Liver (tissue), 9 donors: ENCODE data around the gene TEX53. TPM values are rescaled to one million over a fixed set of nuclear protein-coding genes. Genes with fewer than 3 reads are reported as not detected.

Experiments
- DNase-seq: peaks from one replicate; pipeline ENCODE4 v3.0.0-alpha.2; 2017; ENCODE audit warnings: low spot score
- H3K27ac ChIP-seq, 2 donors: one replicate each; pipeline ENCODE4 v1.7.0; 2013; ENCODE audit warnings: inconsistent platforms in 2 of 2, low read length in 2 of 2, control low read depth in 1 of 2, low read depth in 1 of 2, mild to moderate bottlenecking in 1 of 2
- H3K27me3 ChIP-seq, 4 donors: one replicate each; pipeline versions ENCODE4 v1.6.1 to v1.7.0; 2013; ENCODE audit warnings: low read length in 3 of 4, inconsistent platforms in 1 of 4, mild to moderate bottlenecking in 1 of 4, moderate library complexity in 1 of 4; ENCODE audit not compliant: control insufficient read depth in 4 of 4, insufficient read depth in 4 of 4
- H3K36me3 ChIP-seq, 4 donors: one replicate each; pipeline versions ENCODE4 v1.6.1 to v1.7.0; 2013; ENCODE audit warnings: low read length in 3 of 4, mild to moderate bottlenecking in 3 of 4, low read depth in 1 of 4, moderate library complexity in 1 of 4; ENCODE audit not compliant: control insufficient read depth in 4 of 4, insufficient read depth in 3 of 4
- H3K4me1 ChIP-seq, 4 donors: one replicate each; pipeline versions ENCODE4 v1.6.1 to v1.7.0; 2013; ENCODE audit warnings: low read length in 3 of 4, mild to moderate bottlenecking in 3 of 4, moderate library complexity in 1 of 4; ENCODE audit not compliant: control insufficient read depth in 4 of 4, insufficient read depth in 4 of 4
- H3K4me3 ChIP-seq, 3 donors: one replicate each; pipeline versions ENCODE4 v1.6.1 to v1.7.0; 2013; ENCODE audit warnings: low read length in 3 of 3, control low read depth in 1 of 3, low read depth in 1 of 3, mild to moderate bottlenecking in 1 of 3
- H3K9ac ChIP-seq, 2 donors: one replicate each; pipeline ENCODE4 v1.7.0; 2013; ENCODE audit warnings: low read length in 2 of 2, mild to moderate bottlenecking in 2 of 2, moderate library complexity in 2 of 2, control low read depth in 1 of 2, low read depth in 1 of 2
- H3K9me3 ChIP-seq, 4 donors: one replicate each; pipeline versions ENCODE4 v1.6.1 to v1.7.0; 2013; ENCODE audit warnings: low read length in 3 of 4; ENCODE audit not compliant: control insufficient read depth in 4 of 4
- EGR1 ChIP-seq, 2 donors: IDR thresholded peaks; 2 replicates each; pipeline ENCODE4 v1.6.1; 2016 to 2018; ENCODE audit warnings: antibody characterized with exemption in 2 of 2, low read depth in 2 of 2
- HNF4A ChIP-seq, 2 donors: conservative IDR thresholded peaks; 2 replicates each; pipeline ENCODE4 v1.6.1; 2016; ENCODE audit warnings: antibody characterized with exemption in 2 of 2, mild to moderate bottlenecking in 2 of 2
- JUND ChIP-seq, 2 donors: IDR thresholded peaks; 2 replicates each; pipeline ENCODE4 v1.6.1; 2016; ENCODE audit warnings: antibody characterized with exemption in 2 of 2
- NR2F2 ChIP-seq: IDR thresholded peaks from 2 replicates; pipeline ENCODE4 v1.6.1; 2016; ENCODE audit warnings: antibody characterized with exemption
- RAD21 ChIP-seq, 2 donors: IDR thresholded peaks; 2 replicates each; pipeline ENCODE4 v1.6.1; 2016; ENCODE audit warnings: antibody characterized with exemption in 2 of 2, mild to moderate bottlenecking in 2 of 2
- SP1 ChIP-seq: IDR thresholded peaks from 2 replicates; pipeline ENCODE4 v1.6.1; 2018; ENCODE audit warnings: antibody characterized with exemption, mild to moderate bottlenecking
- TAF1 ChIP-seq: conservative IDR thresholded peaks from 2 replicates; pipeline ENCODE4 v1.6.1; 2016; ENCODE audit warnings: antibody characterized with exemption, mild to moderate bottlenecking
- WGBS: extraction: QIAGEN DNeasy Blood & Tissue Kit; methylation state at CpG from one replicate; pipeline ENCODE4 v1.1.7; 2013; 5-methylcytosine and 5-hydroxymethylcytosine counted together
- polyA plus RNA-seq, 2 donors: library from polyadenylated mRNA; stranded (reverse) in 1 of 2; unstranded in 1 of 2; fragments of 200-250 nt in 1 of 2; fragments of >200 nt in 1 of 2; fragmentation: Nextera tagmentation in 1 of 2; extraction: Ambion mirVana in 1 of 2; gene quantifications; one replicate each; pipeline versions ENCODE4 v1.2.1 to v1.2.3, GENCODE V29; 2013 to 2015
- total RNA-seq, 2 donors: library from RNA; depleted of rRNA; stranded (reverse); fragments of >200 nt; gene quantifications; one replicate each; pipeline ENCODE4 v1.2.3, GENCODE V29; 2014
- TF ChIP-seq, protein P1 (sequence below): IDR thresholded peaks from 2 replicates; pipeline ENCODE4 v1.6.1; 2016; ENCODE audit warnings: antibody characterized with exemption
- TF ChIP-seq, protein P2 (sequence below): IDR thresholded peaks from 2 replicates; pipeline ENCODE4 v1.6.1; 2016; ENCODE audit warnings: antibody characterized with exemption, mild to moderate bottlenecking
- TF ChIP-seq, protein P3 (sequence below): IDR thresholded peaks from 2 replicates; pipeline ENCODE4 v1.6.1; 2016; ENCODE audit warnings: antibody characterized with exemption
- TF ChIP-seq, protein P4 (sequence below): fragments of 150-350 bp; IDR thresholded peaks from 2 replicates; pipeline ENCODE4 v1.5.1; 2017; ENCODE audit warnings: improper control_type of control experiment, low read depth, low read length; ENCODE audit not compliant: missing input control
- TF ChIP-seq, protein P5 (sequence below): IDR thresholded peaks from 2 replicates; pipeline ENCODE4 v1.6.1; 2016; ENCODE audit warnings: antibody characterized with exemption
- donor health status: healthy.
- donor health status: healthy.
- donor health status: healthy.
- donor health status: healthy.
- donor health status: healthy.

Gene TEX53
- total and polyA plus RNA-seq, 4 donors: not detected

DNA sequence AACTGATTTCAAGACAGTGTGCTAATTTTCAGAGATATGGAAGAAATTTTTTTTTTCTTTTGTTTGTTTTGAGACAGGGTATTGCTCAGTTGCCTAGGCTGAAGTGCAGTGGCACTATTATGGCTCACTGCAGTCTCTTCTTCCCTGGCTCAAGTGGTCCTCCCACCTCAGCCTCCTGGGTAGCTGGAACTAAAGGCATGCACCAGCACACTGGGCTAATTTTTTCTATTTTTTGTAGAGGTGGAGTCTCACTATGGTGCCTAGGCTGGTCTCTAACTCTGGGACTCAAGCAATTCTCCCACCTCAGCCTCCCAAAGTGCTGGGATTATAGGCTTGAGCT lies 34.3 kb upstream of the TEX53 start:
- no peak overlapping the region for H3K4me3 ChIP-seq
- H3K4me1 ChIP-seq: no peaks in the 10 kb centered on the region
- TF ChIP-seq TAF1 (no peak), EGR1 (IDR thresholded peaks at IDR 0.05; ENCODE audit: low read depth in 2 of 2) (no peak), JUND (IDR thresholded peaks at IDR 0.05) (no peak), RAD21 (IDR thresholded peaks at IDR 0.05) (no peak)
- TF ChIP-seq, protein P1, sequence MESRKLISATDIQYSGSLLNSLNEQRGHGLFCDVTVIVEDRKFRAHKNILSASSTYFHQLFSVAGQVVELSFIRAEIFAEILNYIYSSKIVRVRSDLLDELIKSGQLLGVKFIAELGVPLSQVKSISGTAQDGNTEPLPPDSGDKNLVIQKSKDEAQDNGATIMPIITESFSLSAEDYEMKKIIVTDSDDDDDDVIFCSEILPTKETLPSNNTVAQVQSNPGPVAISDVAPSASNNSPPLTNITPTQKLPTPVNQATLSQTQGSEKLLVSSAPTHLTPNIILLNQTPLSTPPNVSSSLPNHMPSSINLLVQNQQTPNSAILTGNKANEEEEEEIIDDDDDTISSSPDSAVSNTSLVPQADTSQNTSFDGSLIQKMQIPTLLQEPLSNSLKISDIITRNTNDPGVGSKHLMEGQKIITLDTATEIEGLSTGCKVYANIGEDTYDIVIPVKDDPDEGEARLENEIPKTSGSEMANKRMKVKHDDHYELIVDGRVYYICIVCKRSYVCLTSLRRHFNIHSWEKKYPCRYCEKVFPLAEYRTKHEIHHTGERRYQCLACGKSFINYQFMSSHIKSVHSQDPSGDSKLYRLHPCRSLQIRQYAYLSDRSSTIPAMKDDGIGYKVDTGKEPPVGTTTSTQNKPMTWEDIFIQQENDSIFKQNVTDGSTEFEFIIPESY: no peak
- TF ChIP-seq, protein P2, sequence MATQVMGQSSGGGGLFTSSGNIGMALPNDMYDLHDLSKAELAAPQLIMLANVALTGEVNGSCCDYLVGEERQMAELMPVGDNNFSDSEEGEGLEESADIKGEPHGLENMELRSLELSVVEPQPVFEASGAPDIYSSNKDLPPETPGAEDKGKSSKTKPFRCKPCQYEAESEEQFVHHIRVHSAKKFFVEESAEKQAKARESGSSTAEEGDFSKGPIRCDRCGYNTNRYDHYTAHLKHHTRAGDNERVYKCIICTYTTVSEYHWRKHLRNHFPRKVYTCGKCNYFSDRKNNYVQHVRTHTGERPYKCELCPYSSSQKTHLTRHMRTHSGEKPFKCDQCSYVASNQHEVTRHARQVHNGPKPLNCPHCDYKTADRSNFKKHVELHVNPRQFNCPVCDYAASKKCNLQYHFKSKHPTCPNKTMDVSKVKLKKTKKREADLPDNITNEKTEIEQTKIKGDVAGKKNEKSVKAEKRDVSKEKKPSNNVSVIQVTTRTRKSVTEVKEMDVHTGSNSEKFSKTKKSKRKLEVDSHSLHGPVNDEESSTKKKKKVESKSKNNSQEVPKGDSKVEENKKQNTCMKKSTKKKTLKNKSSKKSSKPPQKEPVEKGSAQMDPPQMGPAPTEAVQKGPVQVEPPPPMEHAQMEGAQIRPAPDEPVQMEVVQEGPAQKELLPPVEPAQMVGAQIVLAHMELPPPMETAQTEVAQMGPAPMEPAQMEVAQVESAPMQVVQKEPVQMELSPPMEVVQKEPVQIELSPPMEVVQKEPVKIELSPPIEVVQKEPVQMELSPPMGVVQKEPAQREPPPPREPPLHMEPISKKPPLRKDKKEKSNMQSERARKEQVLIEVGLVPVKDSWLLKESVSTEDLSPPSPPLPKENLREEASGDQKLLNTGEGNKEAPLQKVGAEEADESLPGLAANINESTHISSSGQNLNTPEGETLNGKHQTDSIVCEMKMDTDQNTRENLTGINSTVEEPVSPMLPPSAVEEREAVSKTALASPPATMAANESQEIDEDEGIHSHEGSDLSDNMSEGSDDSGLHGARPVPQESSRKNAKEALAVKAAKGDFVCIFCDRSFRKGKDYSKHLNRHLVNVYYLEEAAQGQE: no peak
- TF ChIP-seq, protein P3, sequence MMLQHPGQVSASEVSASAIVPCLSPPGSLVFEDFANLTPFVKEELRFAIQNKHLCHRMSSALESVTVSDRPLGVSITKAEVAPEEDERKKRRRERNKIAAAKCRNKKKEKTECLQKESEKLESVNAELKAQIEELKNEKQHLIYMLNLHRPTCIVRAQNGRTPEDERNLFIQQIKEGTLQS: no peak
- H3K27me3 ChIP-seq: no peaks in the 10 kb centered on the region
- H3K9me3 ChIP-seq: no peaks in the 10 kb centered on the region
- H3K9ac ChIP-seq: no peak overlapping the region
- no peak for DNase-seq
- no peaks in the 10 kb centered on the region for H3K36me3 ChIP-seq
- H3K27ac ChIP-seq: no peak overlapping the region

DNA sequence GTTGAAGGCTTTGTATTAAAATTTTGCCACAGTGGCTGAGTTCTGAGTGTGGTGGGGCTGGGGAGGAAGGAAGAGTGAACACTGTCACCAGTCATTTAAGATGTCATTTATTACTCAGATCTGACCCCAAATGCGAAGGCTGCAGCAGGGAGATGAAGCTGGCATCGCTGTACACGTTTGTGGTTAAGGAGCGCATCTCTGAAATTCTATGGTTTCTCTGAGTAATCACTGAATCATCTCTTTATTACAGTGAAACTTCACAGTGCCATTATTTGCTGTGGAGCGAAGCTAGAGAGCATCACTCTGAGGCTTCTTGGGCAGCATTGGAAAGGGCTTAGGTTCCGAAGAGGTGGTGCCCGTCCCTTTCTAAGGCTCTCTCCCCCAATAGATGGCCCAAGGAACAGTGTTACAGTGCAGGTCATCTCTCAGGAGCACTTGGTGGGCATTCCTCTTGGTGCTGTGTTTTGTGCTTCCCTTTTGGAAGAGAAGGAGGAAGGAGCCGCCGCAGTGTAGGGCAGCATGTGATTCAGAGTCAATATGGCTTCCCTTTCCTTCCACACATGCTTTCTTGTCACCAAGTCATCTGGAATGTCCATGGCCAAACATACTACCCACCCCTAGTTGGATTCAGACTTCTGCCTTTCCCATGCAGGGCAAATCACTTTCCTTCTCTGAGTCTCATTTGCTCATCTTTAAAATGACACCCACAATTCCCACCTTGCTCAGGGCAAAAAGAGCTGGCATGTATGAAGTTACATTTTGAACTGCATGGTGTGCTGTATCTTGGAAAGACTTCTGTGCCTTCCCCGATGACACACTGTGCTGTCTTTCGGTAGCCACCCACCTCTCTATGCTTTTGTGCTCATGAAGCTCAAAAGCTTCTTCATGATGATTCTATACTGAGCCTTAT lies 33.7 kb upstream of the TEX53 start:
- DNase-seq: no peak
- H3K4me1 ChIP-seq: no peaks in the 10 kb centered on the region
- no peak overlapping the region for H3K4me3 ChIP-seq
- H3K27me3 ChIP-seq: no peaks in the 10 kb centered on the region
- TF ChIP-seq, protein P3: no peak
- TF ChIP-seq, protein P4, sequence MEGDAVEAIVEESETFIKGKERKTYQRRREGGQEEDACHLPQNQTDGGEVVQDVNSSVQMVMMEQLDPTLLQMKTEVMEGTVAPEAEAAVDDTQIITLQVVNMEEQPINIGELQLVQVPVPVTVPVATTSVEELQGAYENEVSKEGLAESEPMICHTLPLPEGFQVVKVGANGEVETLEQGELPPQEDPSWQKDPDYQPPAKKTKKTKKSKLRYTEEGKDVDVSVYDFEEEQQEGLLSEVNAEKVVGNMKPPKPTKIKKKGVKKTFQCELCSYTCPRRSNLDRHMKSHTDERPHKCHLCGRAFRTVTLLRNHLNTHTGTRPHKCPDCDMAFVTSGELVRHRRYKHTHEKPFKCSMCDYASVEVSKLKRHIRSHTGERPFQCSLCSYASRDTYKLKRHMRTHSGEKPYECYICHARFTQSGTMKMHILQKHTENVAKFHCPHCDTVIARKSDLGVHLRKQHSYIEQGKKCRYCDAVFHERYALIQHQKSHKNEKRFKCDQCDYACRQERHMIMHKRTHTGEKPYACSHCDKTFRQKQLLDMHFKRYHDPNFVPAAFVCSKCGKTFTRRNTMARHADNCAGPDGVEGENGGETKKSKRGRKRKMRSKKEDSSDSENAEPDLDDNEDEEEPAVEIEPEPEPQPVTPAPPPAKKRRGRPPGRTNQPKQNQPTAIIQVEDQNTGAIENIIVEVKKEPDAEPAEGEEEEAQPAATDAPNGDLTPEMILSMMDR: no peak
- TF ChIP-seq, protein P1: no peak
- TF ChIP-seq SP1 (no peak), HNF4A (conservative IDR thresholded peaks at IDR 0.05) (no peak), JUND (IDR thresholded peaks at IDR 0.05) (no peak), NR2F2 (no peak)
- TF ChIP-seq, protein P5, sequence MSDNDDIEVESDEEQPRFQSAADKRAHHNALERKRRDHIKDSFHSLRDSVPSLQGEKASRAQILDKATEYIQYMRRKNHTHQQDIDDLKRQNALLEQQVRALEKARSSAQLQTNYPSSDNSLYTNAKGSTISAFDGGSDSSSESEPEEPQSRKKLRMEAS: no peak
- no peaks in the 10 kb centered on the region for H3K9me3 ChIP-seq
- H3K9ac ChIP-seq: no peak overlapping the region
- H3K27ac ChIP-seq: no peak overlapping the region
- 86% methylated on average over 11 of the region's 11 CpGs for WGBS
- no peaks in the 10 kb centered on the region for H3K36me3 ChIP-seq
